HepG2 (cell line): ENCODE data around the gene SYNJ2. TPM values are rescaled to one million over a fixed set of nuclear protein-coding genes. Genes with fewer than 3 reads are reported as not detected.

Experiments used
- ATAC-seq: fragments of 200-7000 bp; cut with Tn5 transposase; 3 replicates; pipeline ENCODE4 v1.9.1; 2020; ENCODE audit warnings: mild to moderate bottlenecking, moderate library complexity
- BruUV-seq: library from RNA; stranded (reverse); fragments of 400-500 nt; replicated peaks from 2 replicates; lab custom pipeline; 2021; lab: Mats Ljungman, UMichigan
- CTCF ChIA-PET: fragments of 300-600 bp; formaldehyde crosslinking; extraction: SDS; loops from one replicate; lab custom pipeline; 2021; ENCODE audit warnings: low total read pairs, inconsistent platforms, low intra/inter-chr PET ratio; lab: Yijun Ruan, JAX
- POLR2A ChIA-PET: fragments of 350-600 bp; sonication (Branson Sonifier 250); formaldehyde crosslinking; loops from one replicate; lab custom pipeline; 2020; ENCODE audit warnings: antibody characterized with exemption, inconsistent platforms; lab: Yijun Ruan, JAX
- DNase-seq: peaks from one replicate; pipeline ENCODE4 v3.0.0-alpha.2; 2015; ENCODE audit warnings: low spot score
- FAIRE-seq: peaks from 3 replicates; lab custom pipeline; 2011; peaks lifted over from hg19 to GRCh38; lab: Jason Lieb, UNC
- H2AFZ ChIP-seq: one replicate; pipeline ENCODE4 v1.6.1; 2011; ENCODE audit warnings: low read length, inconsistent platforms
- H3K27ac ChIP-seq: fragments of 300-600 bp; 3 replicates; pipeline ENCODE4 v1.8.0; 2011; ENCODE audit warnings: mixed run types, mild to moderate bottlenecking, mixed read lengths, low read length, inconsistent platforms; ENCODE audit not compliant: insufficient read depth; ENCODE audit errors: extremely low read length
- H3K27me3 ChIP-seq, 2 experiments: fragments of 200-600 bp in 1 of 2; 2 replicates in 1 of 2; 3 replicates in 1 of 2; pipeline versions ENCODE4 v1.6.0 to v1.8.0; 2011; ENCODE audit warnings: low read length in 2 of 2, mild to moderate bottlenecking in 2 of 2, moderate library complexity in 2 of 2, inconsistent platforms in 1 of 2; ENCODE audit not compliant: insufficient read depth in 2 of 2, control insufficient read depth in 1 of 2
- H3K36me3 ChIP-seq, 2 experiments: fragments of 200-600 bp in 1 of 2; replicated peaks in 1 of 2; 2 replicates in 1 of 2; 3 replicates in 1 of 2; pipeline versions ENCODE4 v1.5.1 to v1.8.0; 2011; ENCODE audit warnings: low read length in 2 of 2, inconsistent platforms in 1 of 2; ENCODE audit not compliant: insufficient read depth in 2 of 2, control insufficient read depth in 1 of 2
- H3K4me1 ChIP-seq: 2 replicates; pipeline ENCODE4 v1.5.1; 2012; ENCODE audit warnings: low read length, inconsistent platforms; ENCODE audit not compliant: insufficient read depth
- H3K4me2 ChIP-seq: 2 replicates; pipeline ENCODE4 v1.6.0; 2011; ENCODE audit warnings: low read depth, low read length, inconsistent platforms
- H3K4me3 ChIP-seq, 3 experiments: fragments of 200-600 bp in 1 of 3; sonication (generic), shearing (Covaris generic) in 1 of 3; replicated peaks in 1 of 3; 2 replicates each; pipeline ENCODE4 v1.5.1; 2011 to 2016; ENCODE audit warnings: low read length in 3 of 3, inconsistent platforms in 2 of 3, low read depth in 2 of 3, mild to moderate bottlenecking in 2 of 3, control low read depth in 1 of 3, mixed read lengths in 1 of 3; ENCODE audit not compliant: insufficient read depth in 1 of 3
- H3K79me2 ChIP-seq: one replicate; pipeline ENCODE4 v1.6.1; 2011; ENCODE audit warnings: low read length, inconsistent platforms; ENCODE audit not compliant: insufficient read depth
- H3K9ac ChIP-seq: 2 replicates; pipeline ENCODE4 v1.6.0; 2011; ENCODE audit warnings: mild to moderate bottlenecking, low read depth, low read length, inconsistent platforms; ENCODE audit not compliant: insufficient read depth
- H3K9me3 ChIP-seq: 2 replicates; pipeline ENCODE4 v1.5.1; 2012; ENCODE audit warnings: mild to moderate bottlenecking, low read length
- H4K20me1 ChIP-seq: 2 replicates; pipeline ENCODE4 v1.6.0; 2011; ENCODE audit warnings: inconsistent platforms, mild to moderate bottlenecking, low read length, moderate library complexity; ENCODE audit not compliant: insufficient read depth
- ELF4 ChIP-seq: sonication (generic); formaldehyde crosslinking; IDR thresholded peaks from 2 replicates; pipeline ENCODE4 v1.5.0; 2020; ENCODE audit warnings: missing genetic modification reagents, mild to moderate bottlenecking, moderate library complexity, borderline replicate concordance
- KLF16 ChIP-seq, 2 experiments: sonication (generic) in 1 of 2; formaldehyde crosslinking in 1 of 2; IDR thresholded peaks; 2 replicates each; pipeline versions ENCODE4 v1.6.1 to v1.8.0; 2016 to 2023; ENCODE audit warnings: missing genetic modification reagents in 2 of 2, missing compliant biosample characterization in 1 of 2
- POLR2AphosphoS2 ChIP-seq: IDR thresholded peaks from 2 replicates; pipeline ENCODE4 v1.6.1; 2011; ENCODE audit warnings: low read depth, low read length, improper control_type of control experiment
- RARG ChIP-seq: sonication (generic); formaldehyde crosslinking; IDR thresholded peaks from 2 replicates; pipeline ENCODE4 v1.4.0; 2020; ENCODE audit warnings: low read depth, mild to moderate bottlenecking, missing genetic modification reagents
- SSRP1 ChIP-seq: IDR thresholded peaks from 2 replicates; pipeline ENCODE4 v1.6.1; 2016; ENCODE audit warnings: control low read depth
- THAP11 ChIP-seq: IDR thresholded peaks from 2 replicates; pipeline ENCODE4 v1.6.1; 2016; ENCODE audit warnings: missing biosample characterization, missing genetic modification reagents
- ZHX1 ChIP-seq: sonication (generic); formaldehyde crosslinking; IDR thresholded peaks from 2 replicates; pipeline ENCODE4 v1.8.1; 2022; ENCODE audit warnings: low read depth, mild to moderate bottlenecking, missing genetic modification reagents
- ZNF33B ChIP-seq: sonication (generic); formaldehyde crosslinking; IDR thresholded peaks from 2 replicates; pipeline ENCODE4 v1.5.1; 2020; ENCODE audit warnings: mild to moderate bottlenecking, missing genetic modification reagents
- ZNF598 ChIP-seq: sonication (generic); formaldehyde crosslinking; IDR thresholded peaks from 2 replicates; pipeline ENCODE4 v1.5.1; 2020; ENCODE audit warnings: mild to moderate bottlenecking, missing genetic modification reagents, borderline replicate concordance
- WGBS: methylation state at CpG from one replicate; pipeline ENCODE4 v1.1.6; 2017; ENCODE audit warnings: low lambda C conversion rate; 5-methylcytosine and 5-hydroxymethylcytosine counted together
- in situ Hi-C: cut with HindIII; loops from 2 replicates; pipeline ENCODE4 v1.10.0; 2017; ENCODE audit warnings: low pct_unique_long_range_greater_than_20kb; ENCODE audit not compliant: extremely low pct_ligation_motif_present
- intact Hi-C: fragments of 100-400 bp; cut with micrococcal nuclease; formaldehyde crosslinking; loops from one replicate; pipeline ENCODE4 v1.10.0; 2022; ENCODE audit not compliant: unreplicated experiment
- polyA plus RNA-seq, 8 experiments: library from polyadenylated mRNA; depleted of rRNA in 3 of 8; stranded (reverse) in 7 of 8; unstranded in 1 of 8; fragments of >200 nt; fragmentation: Illumina TruSeq in 4 of 8; extraction: Trizol in 4 of 8; gene quantifications; 2 replicates each; pipeline versions ENCODE4 v1.2.1 to v1.2.3, GENCODE V29; 2011 to 2016; ENCODE audit warnings: low read depth in 4 of 8, missing spikeins in 1 of 8, mixed read lengths in 1 of 8; ENCODE audit not compliant: insufficient read depth in 1 of 8
- total RNA-seq, 5 experiments: library from RNA; depleted of rRNA; stranded (reverse); fragments of >200 nt; fragmentation: Illumina TruSeq; extraction: Trizol; gene quantifications; 2 replicates each; pipeline ENCODE4 v1.2.3, GENCODE V29; 2016; ENCODE audit warnings: low read depth in 1 of 5

Gene SYNJ2
- total and polyA plus RNA-seq, 2 of the 13 experiments (the other 11 are each of a cell fraction or from before 2014, with no cell fraction given) = 39.1 to 57.6 TPM

GRCh38 chr6:157997893-157998608, 16.4 kb downstream of the SYNJ2 start:
- CTCF ChIA-PET = no interaction called here
- intact Hi-C loops (no loop called here), in situ Hi-C loops (no loop called here)
- Histone ChIP-seq H3K4me3 (no peak overlapping the region), H2AFZ (no peak overlapping the region), H3K9me3 (no peaks in the 10 kb centered on the region), H3K4me1 (peaks cover 97% of the 10 kb centered on the region), H3K27ac (peak overlapping the region; percentile 3)
- ATAC-seq (no peak), DNase-seq (no peak)
- BruUV-seq = no TSS peak
- TF ChIP-seq RARG (CRISPR knock-in tag) = no peak
- 0 out of 2 replicates have a peak, but pooled peaks have one; percentile 38 for TF ChIP-seq ELF4 (CRISPR knock-in tag)
- TF ChIP-seq, all 625 proteins: peak for 1
- POLR2A ChIA-PET = interaction anchor here (1.8 kb wide), 1 partner anchor 10 kb away, joined by 9 read pairs; no protein-coding TSS in a partner anchor
- H3K27me3 ChIP-seq = no peaks in the 10 kb centered on the region
- peaks cover 97% of the 10 kb centered on the region for H3K79me2 ChIP-seq
- no peak for FAIRE-seq
- no peak overlapping the region for H3K4me2 ChIP-seq
- WGBS = 88% methylated on average over 6 of the region's 6 CpGs
- H4K20me1 ChIP-seq = peaks cover 77% of the 10 kb centered on the region
- H3K36me3 ChIP-seq = peaks cover 26 to 59% of the 10 kb centered on the region in 2 experiments
- no peak overlapping the region; the same call in 1 of the 2 replicates for H3K9ac ChIP-seq

- H3K4me1 ChIP-seq = peaks cover 97% of the 10 kb centered on the region
- no peak for DNase-seq
- no TSS peak for BruUV-seq
- H2AFZ ChIP-seq = no peak overlapping the region
- peaks cover 81% of the 10 kb centered on the region for H4K20me1 ChIP-seq
- peaks cover 32 to 63% of the 10 kb centered on the region in 2 experiments for H3K36me3 ChIP-seq
- intact Hi-C loops = no loop called here
- 0 out of 2 replicates have a peak overlapping the region, but pooled peaks have one; percentile 5 for H3K4me2 ChIP-seq
- no peak overlapping the region for H3K4me3 ChIP-seq
- POLR2A ChIA-PET = interaction anchor here (1.8 to 3.5 kb wide), 4 partner anchors 9 to 16 kb away, joined by 9 to 23 read pairs (median 16); no protein-coding TSS in a partner anchor
- H3K9ac ChIP-seq = peak overlapping the region; percentile 12; the same call in 1 of the 2 replicates
- H3K27ac ChIP-seq = peak overlapping the region; percentile 41
- no peak for ATAC-seq
- H3K79me2 ChIP-seq = peaks cover 97% of the 10 kb centered on the region
- in situ Hi-C loops = no loop called here
- no peaks in the 10 kb centered on the region for H3K9me3 ChIP-seq
- no peak for FAIRE-seq
- no peaks in the 10 kb centered on the region for H3K27me3 ChIP-seq
- CTCF ChIA-PET = no interaction called here
- TF ChIP-seq POLR2AphosphoS2 (0 out of 2 replicates have a peak, but pooled peaks have one; percentile 8), ZHX1 (CRISPR knock-in tag) (no peak), KLF16 (CRISPR knock-in tag; IDR thresholded peaks at IDR 0.05) (0 out of 4 replicates have a peak, but pooled peaks of 1 of the 2 experiments have one; percentile 0), SSRP1 (CRISPR knock-in tag) (peak; percentile 12), THAP11 (0 out of 2 replicates have a peak, but pooled peaks have one; percentile 3), ZNF598 (CRISPR knock-in tag) (no peak), ZNF33B (CRISPR knock-in tag) (no peak)
- TF ChIP-seq, all 625 proteins: peak for 4
- 96% methylated on average over 7 of the region's 7 CpGs for WGBS
Measured at GRCh38 chr6:157998707-157999167, 17.1 kb downstream of the SYNJ2 start.
